Heart left ventricle (tissue), 13 donors: ENCODE results near the gene ADCY4.

ENCODE experiments used
- CTCF ChIP-seq, 12 donors: fragments of 200-600 bp; sonication (generic) in 4 of 12; IDR thresholded peaks; one replicate each; pipeline versions ENCODE4 v1.5.0 to v1.8.0; 2018 to 2022; ENCODE audit warnings: antibody characterized with exemption in 12 of 12, mild to moderate bottlenecking in 5 of 12
- POLR2A ChIP-seq, 2 donors: fragments of 450-650 bp; IDR thresholded peaks; one replicate each; pipeline ENCODE4 v1.6.1; 2017; ENCODE audit warnings: antibody characterized with exemption in 2 of 2, mild to moderate bottlenecking in 2 of 2, moderate library complexity in 2 of 2
- donor health status: ischemic (EF 13 %, LVEDD 7.1; RV severe dilation, severe dysfunction).
- donor health status: DM: no; HTN: yes; CAD: no.
- donor health status: DM: no; HTN: no; CAD: no.
- donor health status: ischemic (EF 25% LVEDD 6.9; RV normal size, moderate dysfunction).
- donor health status: ischemic (EF 25% LVEDD 5.7; RV mildly dilated, moderate dysfunction).
- donor health status: ischemic (EF 35%, LVEDD 5.7; RV mildly dilated, moderate dysfunction).
- donor health status: nonischemic (EF 11% LVEDD 7.7; RV severe dilation, severe dysfunction).
- donor health status: DM: yes; HTN: yes; CAD: no.
- donor health status: PGD.
- donor health status: ischemic (EF 29% LVEDD 5.4; RV normal size, mild dysfunction).
- donor health status: nonischemic (EF 23%, LVEDD 6.1; RV moderate dilation, normal function).

DNA sequence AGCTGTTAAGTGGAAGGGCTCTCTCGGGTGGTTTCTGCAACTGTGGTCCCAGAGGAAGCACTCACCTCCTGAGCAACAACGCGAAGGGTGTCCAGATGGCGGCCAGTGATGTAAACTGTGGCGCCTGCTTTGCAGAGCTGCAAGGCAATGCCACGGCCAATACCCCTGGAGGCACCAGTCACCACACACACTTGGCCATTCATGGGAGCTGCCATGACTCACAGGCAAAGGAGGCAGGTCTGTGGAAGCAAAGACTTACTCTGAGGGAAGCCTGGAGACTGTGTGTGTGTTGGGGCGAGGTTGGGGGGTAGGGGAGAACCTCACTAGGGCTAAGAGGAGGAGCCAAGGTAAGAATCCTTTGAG lies 36.0 kb downstream of the ADCY4 start:
- TF ChIP-seq CTCF (IDR thresholded peaks at IDR 0.05) (no peak), POLR2A (IDR thresholded peaks at IDR 0.05) (no peak)
